RWPE2 (cell line): ENCODE measurements around the gene SLC18A3.

Experiments used
- ATAC-seq: fragments of 200-7000 bp; cut with Tn5 transposase; 3 replicates; pipeline ENCODE4 v1.9.1; 2021; ENCODE audit warnings: low read depth
- DNase-seq: peaks from one replicate; pipeline ENCODE4 v3.0.0-alpha.2; 2020; ENCODE audit warnings: low spot score
- H3K27ac ChIP-seq: fragments of 450-650 bp; 2 replicates; pipeline ENCODE4 v1.5.1; 2017; ENCODE audit warnings: mild to moderate bottlenecking; ENCODE audit not compliant: poor library complexity, severe bottlenecking
- H3K27me3 ChIP-seq: fragments of 250-450 bp; sonication (Bioruptor Pico); 2 replicates; pipeline ENCODE4 v1.5.1; 2021; ENCODE audit warnings: mild to moderate bottlenecking, moderate library complexity; ENCODE audit not compliant: insufficient read depth, poor library complexity, severe bottlenecking
- H3K36me3 ChIP-seq: fragments of 250-450 bp; sonication (Bioruptor Pico); 2 replicates; pipeline ENCODE4 v1.5.1; 2020; ENCODE audit warnings: low read depth, mild to moderate bottlenecking, moderate library complexity
- H3K4me1 ChIP-seq: fragments of 250-450 bp; sonication (Bioruptor Pico); 2 replicates; pipeline ENCODE4 v1.5.1; 2021; ENCODE audit warnings: mild to moderate bottlenecking, moderate library complexity; ENCODE audit not compliant: insufficient read depth, poor library complexity, severe bottlenecking
- H3K4me3 ChIP-seq: fragments of 250-450 bp; sonication (Bioruptor Pico); 2 replicates; pipeline ENCODE4 v1.5.1; 2021; ENCODE audit warnings: mild to moderate bottlenecking, moderate library complexity; ENCODE audit not compliant: severe bottlenecking
- H3K9me3 ChIP-seq: fragments of 250-450 bp; sonication (Bioruptor Pico); 2 replicates; pipeline ENCODE4 v1.5.1; 2021; ENCODE audit warnings: mild to moderate bottlenecking, moderate library complexity; ENCODE audit not compliant: severe bottlenecking
- TF ChIP-seq, protein P1 (sequence below): fragments of 450-650 bp; IDR thresholded peaks from one replicate; pipeline ENCODE4 v1.5.1; 2017; ENCODE audit warnings: mild to moderate bottlenecking, moderate library complexity; ENCODE audit not compliant: poor library complexity, severe bottlenecking

Gene SLC18A3

DNA sequence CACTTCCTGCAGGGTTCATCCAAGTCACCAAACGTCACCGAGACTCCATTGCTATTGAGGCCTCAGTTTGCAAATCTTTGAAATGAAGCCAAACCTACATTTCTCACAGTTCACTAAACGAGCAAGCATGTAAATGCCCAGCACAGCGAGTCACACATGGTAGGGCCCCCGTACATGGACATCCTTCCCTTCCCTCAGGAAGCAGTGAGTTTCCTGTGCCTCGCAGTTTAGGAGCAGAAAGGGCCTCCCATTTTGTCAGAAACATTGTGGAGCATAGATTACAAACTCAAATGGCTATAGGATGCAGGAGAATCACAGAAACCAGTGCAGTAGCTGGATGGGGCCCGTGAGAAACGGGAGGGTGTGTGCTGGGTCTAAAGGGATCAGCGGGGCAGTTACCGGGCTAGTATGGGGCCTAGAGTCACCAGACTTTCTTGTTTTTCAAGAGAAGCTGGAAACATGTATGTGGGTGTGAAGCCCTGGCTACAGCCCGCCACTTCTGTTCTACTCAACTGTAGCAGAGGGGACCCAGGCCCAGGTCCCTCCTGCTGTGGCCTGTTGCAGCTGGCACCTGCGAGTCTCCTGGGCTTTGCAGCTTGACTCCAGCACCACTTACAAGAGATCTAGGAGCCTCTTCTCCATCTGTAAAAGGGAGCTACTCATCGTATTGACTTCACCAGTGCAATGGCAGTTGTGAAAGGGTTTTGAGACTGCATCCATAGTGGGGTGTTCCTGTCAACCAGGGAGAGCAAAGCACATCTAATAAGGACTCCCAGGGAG is 14.2 kb upstream of the SLC18A3 start:
- TF ChIP-seq, protein P1, sequence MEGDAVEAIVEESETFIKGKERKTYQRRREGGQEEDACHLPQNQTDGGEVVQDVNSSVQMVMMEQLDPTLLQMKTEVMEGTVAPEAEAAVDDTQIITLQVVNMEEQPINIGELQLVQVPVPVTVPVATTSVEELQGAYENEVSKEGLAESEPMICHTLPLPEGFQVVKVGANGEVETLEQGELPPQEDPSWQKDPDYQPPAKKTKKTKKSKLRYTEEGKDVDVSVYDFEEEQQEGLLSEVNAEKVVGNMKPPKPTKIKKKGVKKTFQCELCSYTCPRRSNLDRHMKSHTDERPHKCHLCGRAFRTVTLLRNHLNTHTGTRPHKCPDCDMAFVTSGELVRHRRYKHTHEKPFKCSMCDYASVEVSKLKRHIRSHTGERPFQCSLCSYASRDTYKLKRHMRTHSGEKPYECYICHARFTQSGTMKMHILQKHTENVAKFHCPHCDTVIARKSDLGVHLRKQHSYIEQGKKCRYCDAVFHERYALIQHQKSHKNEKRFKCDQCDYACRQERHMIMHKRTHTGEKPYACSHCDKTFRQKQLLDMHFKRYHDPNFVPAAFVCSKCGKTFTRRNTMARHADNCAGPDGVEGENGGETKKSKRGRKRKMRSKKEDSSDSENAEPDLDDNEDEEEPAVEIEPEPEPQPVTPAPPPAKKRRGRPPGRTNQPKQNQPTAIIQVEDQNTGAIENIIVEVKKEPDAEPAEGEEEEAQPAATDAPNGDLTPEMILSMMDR = no peak
- Histone ChIP-seq H3K4me1 (no peaks in the 10 kb centered on the region), H3K9me3 (no peaks in the 10 kb centered on the region), H3K4me3 (no peak overlapping the region), H3K27ac (no peak overlapping the region), H3K27me3 (no peaks in the 10 kb centered on the region), H3K36me3 (no peaks in the 10 kb centered on the region)
- ATAC-seq = no peak
- DNase-seq = no peak

DNA sequence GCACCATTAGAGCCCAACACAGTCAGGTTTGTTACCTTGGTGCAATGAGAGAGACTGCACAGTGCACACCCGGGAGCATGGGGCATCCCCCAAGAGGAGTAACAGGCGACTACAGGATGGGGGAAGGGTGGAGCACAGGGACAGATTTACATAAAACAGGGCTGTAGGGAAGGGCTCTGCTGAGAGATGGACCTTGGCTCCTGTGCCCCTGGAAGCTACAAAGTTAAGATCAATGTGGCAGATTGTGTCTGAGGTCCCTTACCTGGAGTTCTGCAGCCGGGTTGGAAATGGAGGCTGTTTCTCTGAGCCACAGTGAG is 13.7 kb upstream of the SLC18A3 start:
- H3K4me1 ChIP-seq = peaks cover 2% of the 10 kb centered on the region
- DNase-seq (no peak), ATAC-seq (no peak)
- no peak overlapping the region for H3K27ac ChIP-seq
- no peaks in the 10 kb centered on the region for H3K9me3 ChIP-seq
- H3K4me3 ChIP-seq = no peak overlapping the region
- no peaks in the 10 kb centered on the region for H3K36me3 ChIP-seq
- no peaks in the 10 kb centered on the region for H3K27me3 ChIP-seq
- TF ChIP-seq, protein P1 = no peak

DNA sequence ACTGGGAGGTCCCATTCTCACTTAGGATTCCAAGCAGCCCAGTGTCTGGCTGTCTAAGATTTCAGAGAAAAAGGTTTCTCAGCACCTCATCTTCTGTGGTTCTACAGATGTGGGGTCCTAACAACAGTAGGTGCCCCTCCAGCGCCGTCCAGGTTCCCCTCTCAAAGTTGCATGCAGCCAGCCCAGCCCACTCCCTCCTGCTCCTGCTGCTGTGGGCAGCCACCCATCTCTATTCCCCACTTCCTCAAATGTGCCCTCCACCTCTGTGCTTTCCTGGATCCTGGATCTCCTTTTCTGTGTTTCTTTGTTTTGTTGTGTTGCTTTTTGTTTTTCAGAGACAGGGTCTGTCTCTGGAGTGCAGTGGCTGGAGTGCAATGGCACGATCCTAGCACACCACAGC is 13.3 kb upstream of the SLC18A3 start:
- no peaks in the 10 kb centered on the region for H3K9me3 ChIP-seq
- H3K4me3 ChIP-seq = no peak overlapping the region
- TF ChIP-seq, protein P1 = no peak
- H3K36me3 ChIP-seq = no peaks in the 10 kb centered on the region
- no peaks in the 10 kb centered on the region for H3K27me3 ChIP-seq
- H3K4me1 ChIP-seq = peaks cover 6% of the 10 kb centered on the region
- no peak overlapping the region for H3K27ac ChIP-seq
- ATAC-seq (no peak), DNase-seq (no peak)

DNA sequence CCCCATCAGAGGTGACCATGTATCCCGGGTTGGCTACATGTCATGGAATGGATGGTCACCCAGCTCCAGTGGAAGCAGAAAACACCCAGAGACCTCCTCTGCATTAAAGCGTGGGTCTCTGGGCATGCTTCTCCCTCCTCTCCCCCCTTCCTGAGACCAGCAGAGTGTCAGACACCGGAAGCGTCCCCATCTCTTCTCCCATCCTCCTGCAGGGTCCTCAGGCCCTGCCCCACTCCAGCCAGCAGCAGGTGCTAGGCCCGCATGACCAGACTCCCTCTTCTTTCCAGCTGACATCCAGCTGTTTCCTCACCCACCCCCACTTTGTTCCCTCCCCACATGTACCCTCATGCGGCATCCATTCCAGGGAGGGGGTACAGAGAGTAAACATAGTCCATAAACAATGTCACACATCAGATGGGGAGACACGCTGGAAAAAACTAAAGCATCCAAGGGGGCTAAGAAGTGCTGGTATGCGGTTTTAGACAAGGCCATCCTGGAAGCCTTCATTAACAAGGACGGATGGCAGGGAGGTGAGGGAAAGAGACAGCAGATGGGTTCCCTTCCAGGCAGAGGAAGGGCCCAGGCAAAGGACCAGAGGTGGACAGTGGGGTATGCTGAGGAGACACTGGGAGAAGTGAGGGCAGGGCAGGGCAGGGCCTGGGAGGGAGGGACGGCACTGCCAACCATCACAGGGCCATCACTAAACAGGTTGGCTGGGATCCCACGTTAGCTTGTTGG is 12.5 kb upstream of the SLC18A3 start:
- Histone ChIP-seq H3K27me3 (no peaks in the 10 kb centered on the region), H3K36me3 (no peaks in the 10 kb centered on the region), H3K4me1 (peaks cover 9% of the 10 kb centered on the region), H3K9me3 (no peaks in the 10 kb centered on the region), H3K4me3 (no peak overlapping the region), H3K27ac (no peak overlapping the region)
- ATAC-seq = no peak
- TF ChIP-seq, protein P1 = no peak
- DNase-seq = no peak
